ENCODE measurements around the gene RBM19. TPM values are rescaled to one million over a fixed set of nuclear protein-coding genes. Genes with fewer than 3 reads are reported as not detected.
"Not testable (repeated sequence)": the region's sequence is repeated elsewhere in the genome, so short reads cannot be mapped to it uniquely, and the experiment has no call there.

Gene RBM19
- total and polyA plus RNA-seq, 11 donors: 12.7 to 27.1 (median 17.4) TPM

DNA sequence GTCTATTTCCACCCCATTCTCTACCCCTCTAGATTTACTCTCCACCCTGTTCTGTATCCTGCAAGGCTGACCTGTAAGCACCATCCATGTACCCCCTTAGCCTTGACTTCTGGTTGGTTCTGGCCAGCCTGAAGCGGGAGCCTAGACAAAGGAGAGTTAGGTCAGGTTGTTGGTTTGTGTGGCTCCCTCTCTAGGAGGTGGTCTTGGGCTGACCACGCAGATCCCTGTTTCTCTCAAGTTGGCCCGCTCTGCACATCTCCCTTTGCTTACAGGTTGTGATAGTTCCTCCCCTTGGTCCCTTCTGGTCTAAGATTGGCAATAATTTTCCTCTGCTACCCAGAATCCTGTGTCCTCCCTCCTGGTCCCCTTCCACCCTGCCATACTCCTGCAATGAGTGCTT is 38.3 kb upstream of the RBM19 start:
- intact Hi-C loops (cut with DNase I): no loop called here
- no peak for ATAC-seq

GRCh38 chr12:114003286-114003685 is 37.2 kb upstream of the RBM19 start:
- H3K27ac ChIP-seq: no peak overlapping the region
- peaks cover 0 to 30% (median 6%) of the 10 kb centered on the region in 9 donors for H3K27me3 ChIP-seq
- intact Hi-C loops (cut with DNase I): no loop called here
- TF ChIP-seq CTCF (IDR thresholded peaks at IDR 0.05) (no peak), POLR2A (IDR thresholded peaks at IDR 0.05) (no peak)
- ATAC-seq (no peak), DNase-seq (no peak)
- 71 to 85% (median 79%) methylated on average over 5 of the region's 5 CpGs for WGBS, 4 donors
- H3K36me3 ChIP-seq: no peaks in the 10 kb centered on the region
- H3K4me3 ChIP-seq: no peak overlapping the region
- H3K9me3 ChIP-seq: no peaks in the 10 kb centered on the region
- H3K4me1 ChIP-seq: no peaks in the 10 kb centered on the region

More for the DNA sequence above, 38.3 kb upstream of the RBM19 start:
- TF ChIP-seq CTCF (IDR thresholded peaks at IDR 0.05): no peak
- Histone ChIP-seq H3K9me3 (no peaks in the 10 kb centered on the region), H3K36me3 (no peaks in the 10 kb centered on the region), H3K4me1 (no peaks in the 10 kb centered on the region), H3K4me3 (no peak overlapping the region), H3K27me3 (peaks cover 0 to 30% (median 6%) of the 10 kb centered on the region in 9 donors), H3K27ac (no peak overlapping the region)
- DNase-seq: no peak
- 89 to 93% (median 92%) methylated on average over 3 of the region's 3 CpGs for WGBS, 4 donors

DNA sequence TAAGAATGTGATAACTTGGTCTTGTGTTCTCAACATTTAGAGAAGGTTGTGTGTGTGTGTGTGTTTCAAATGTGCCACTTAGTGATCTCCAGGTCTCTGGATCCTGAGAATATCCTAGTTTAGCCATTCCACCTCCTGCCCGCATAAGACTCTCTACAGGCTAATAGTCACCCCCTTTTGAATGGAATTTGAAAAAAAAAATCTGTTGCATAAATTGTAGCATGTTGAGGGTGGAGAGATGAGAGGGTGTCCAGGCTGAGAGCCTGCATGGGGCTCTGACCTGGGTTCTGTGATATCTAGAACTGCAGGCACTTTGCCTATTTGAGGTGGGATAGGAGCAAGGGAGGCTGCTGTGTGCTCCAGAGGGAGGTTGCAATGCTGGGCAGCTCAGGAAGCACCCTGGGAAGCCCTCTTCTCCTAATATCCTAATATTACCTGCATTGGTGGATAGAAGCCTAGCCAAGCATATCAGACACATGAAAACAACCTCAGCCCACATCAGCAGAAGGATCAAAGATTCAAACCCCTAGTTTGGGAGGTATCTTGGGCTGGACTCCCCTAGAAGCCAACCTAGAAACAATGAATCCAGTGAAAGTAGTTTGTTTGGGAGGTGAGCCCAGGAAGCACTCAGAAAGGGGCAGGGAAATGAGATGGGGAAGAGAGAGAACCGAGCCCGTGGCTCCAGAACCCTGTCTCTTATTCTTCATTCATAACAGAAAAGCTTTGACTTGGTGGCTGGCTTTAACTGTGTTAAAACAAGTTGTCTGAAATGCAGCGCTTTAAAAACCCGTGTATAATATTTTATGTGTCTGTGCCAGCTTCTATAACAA is 35.6 kb upstream of the RBM19 start:
- H3K9me3 ChIP-seq: no peaks in the 10 kb centered on the region
- TF ChIP-seq POLR2A (IDR thresholded peaks at IDR 0.05) (no peak), CTCF (IDR thresholded peaks at IDR 0.05) (no peak)
- H3K4me1 ChIP-seq: no peaks in the 10 kb centered on the region

GRCh38 chr12:114000861-114001260 is 34.7 kb upstream of the RBM19 start:
- no peak for TF ChIP-seq CTCF (IDR thresholded peaks at IDR 0.05)
- TF ChIP-seq POLR2A (IDR thresholded peaks at IDR 0.05): no peak
- DNase-seq (no peak), ATAC-seq (no peak)
- no peak overlapping the region for H3K4me3 ChIP-seq
- intact Hi-C loops (cut with DNase I): no loop called here
- H3K27me3 ChIP-seq: peaks cover 0 to 28% (median 6%) of the 10 kb centered on the region in 9 donors
- no peaks in the 10 kb centered on the region for H3K4me1 ChIP-seq
- no peak overlapping the region for H3K27ac ChIP-seq
- no peaks in the 10 kb centered on the region for H3K36me3 ChIP-seq
- 84 to 88% (median 87%) methylated on average over 8 of the region's 8 CpGs for WGBS, 4 donors
- no peaks in the 10 kb centered on the region for H3K9me3 ChIP-seq

More for the DNA sequence above, 35.6 kb upstream of the RBM19 start:
- H3K27ac ChIP-seq: no peak overlapping the region
- DNase-seq (no peak), ATAC-seq (no peak)
- no peaks in the 10 kb centered on the region for H3K36me3 ChIP-seq
- no peak overlapping the region for H3K4me3 ChIP-seq
- peaks cover 0 to 31% (median 6%) of the 10 kb centered on the region in 9 donors for H3K27me3 ChIP-seq
- 70 to 76% (median 72%) methylated on average over 5 of the region's 5 CpGs for WGBS, 4 donors
- intact Hi-C loops (cut with DNase I): no loop called here

DNA sequence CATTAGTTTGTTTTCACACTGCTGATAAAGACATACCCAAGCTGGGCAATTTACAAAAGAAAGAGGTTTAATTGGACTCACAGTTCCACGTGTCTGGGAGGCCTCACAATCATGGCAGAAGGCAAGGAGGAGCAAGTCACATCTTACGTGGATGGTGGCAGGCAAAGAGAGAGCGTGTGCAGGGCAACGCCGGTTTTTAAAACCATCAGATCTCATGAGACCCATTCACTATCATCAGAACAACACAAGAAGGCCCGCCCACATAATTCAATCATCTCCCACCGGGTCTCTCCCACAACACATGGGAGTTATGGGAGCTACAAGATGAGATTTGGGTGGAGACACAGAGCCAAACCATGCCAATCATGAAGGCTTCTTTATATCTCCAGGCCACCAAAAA is 34.1 kb upstream of the RBM19 start:
- ATAC-seq; DNase-seq; H3K36me3 ChIP-seq; H3K9me3 ChIP-seq; H3K4me3 ChIP-seq; H3K27ac ChIP-seq; H3K4me1 ChIP-seq; intact Hi-C loops (cut with DNase I): not testable (repeated sequence)
- peaks cover 0 to 22% (median 5%) of the 10 kb centered on the region in 9 donors for H3K27me3 ChIP-seq
- 68 to 84% (median 72%) methylated on average over 7 of the region's 7 CpGs for WGBS, 4 donors

Measured in heart left ventricle (tissue), 16 donors.